Measurements from ENCODE around the gene LRRC8E.

LRRC8E gene

GRCh38 chr19:7941895-7942596 lies 53.7 kb downstream of the LRRC8E start:
- no peak overlapping the region for H3K27ac Mint-ChIP-seq

GRCh38 chr19:7942981-7943443 lies 54.7 kb downstream of the LRRC8E start:
- Mint-ChIP-seq H3K36me3 (ENCODE audit: low read depth) (peaks cover 17% of the 10 kb centered on the region), H3K4me1 (peaks cover 7% of the 10 kb centered on the region), H3K4me3 (peak overlapping the region; percentile 87 to 90 (median 88)), H3K9me3 (no peaks in the 10 kb centered on the region), H3K27me3 (ENCODE audit: low read depth) (no peaks in the 10 kb centered on the region), H3K27ac (peak overlapping the region; percentile 50 to 83 (median 75))
- no peak for TF ChIP-seq CTCF (IDR thresholded peaks at IDR 0.05; ENCODE audit: unreplicated experiment in 3 of 3)

More at GRCh38 chr19:7941895-7942596, 53.7 kb downstream of the LRRC8E start:
- H3K36me3 Mint-ChIP-seq (ENCODE audit: low read depth), result peaks cover 23% of the 10 kb centered on the region
- H3K4me1 Mint-ChIP-seq, result peaks cover 7% of the 10 kb centered on the region
- peak overlapping the region; percentile 87 to 90 (median 88) for H3K4me3 Mint-ChIP-seq
- no peak for TF ChIP-seq CTCF (IDR thresholded peaks at IDR 0.05; ENCODE audit: unreplicated experiment in 3 of 3)
- H3K27me3 Mint-ChIP-seq (ENCODE audit: low read depth), result no peaks in the 10 kb centered on the region
- H3K9me3 Mint-ChIP-seq, result no peaks in the 10 kb centered on the region

GRCh38 chr19:7943444-7944176 lies 55.3 kb downstream of the LRRC8E start, which contains the start of gene TIMM44:
Gene TIMM44 (minus strand): TSS chr19:7943666. CDS start chr19:7943651, 15 bp downstream.
- TF ChIP-seq CTCF (IDR thresholded peaks at IDR 0.05; ENCODE audit: unreplicated experiment in 3 of 3), result no peak
- no peaks in the 10 kb centered on the region for H3K27me3 Mint-ChIP-seq (ENCODE audit: low read depth)
- H3K36me3 Mint-ChIP-seq (ENCODE audit: low read depth), result peaks cover 16% of the 10 kb centered on the region
- H3K4me1 Mint-ChIP-seq, result peaks cover 7% of the 10 kb centered on the region
- H3K27ac Mint-ChIP-seq, result peak within 1 kb of the TSS; percentile 50 to 83 (median 75)
- peak within 1 kb of the TSS; percentile 87 to 90 (median 88) for H3K4me3 Mint-ChIP-seq
- H3K9me3 Mint-ChIP-seq, result no peaks in the 10 kb centered on the region

GRCh38 chr19:7944177-7944761 lies 56.0 kb downstream of the LRRC8E start:
- Mint-ChIP-seq H3K9me3 (no peaks in the 10 kb centered on the region), H3K27ac (peak overlapping the region; percentile 50 to 83 (median 75)), H3K4me1 (peaks cover 7% of the 10 kb centered on the region), H3K27me3 (ENCODE audit: low read depth) (no peaks in the 10 kb centered on the region), H3K4me3 (peak overlapping the region; percentile 87 to 90 (median 88)), H3K36me3 (ENCODE audit: low read depth) (peaks cover 10% of the 10 kb centered on the region)
- TF ChIP-seq CTCF (IDR thresholded peaks at IDR 0.05; ENCODE audit: unreplicated experiment in 3 of 3), result peak; percentile 92 to 95 (median 94)

- H3K27me3 Mint-ChIP-seq (ENCODE audit: low read depth), result no peaks in the 10 kb centered on the region
- no peak overlapping the region for H3K4me3 Mint-ChIP-seq
- H3K4me1 Mint-ChIP-seq, result no peaks in the 10 kb centered on the region
- H3K36me3 Mint-ChIP-seq (ENCODE audit: low read depth), result no peaks in the 10 kb centered on the region
- no peak overlapping the region for H3K27ac Mint-ChIP-seq
- H3K9me3 Mint-ChIP-seq, result no peaks in the 10 kb centered on the region
- TF ChIP-seq CTCF (IDR thresholded peaks at IDR 0.05; ENCODE audit: unreplicated experiment in 3 of 3), result no peak
Measured at GRCh38 chr19:7947939-7948338, 59.6 kb downstream of the LRRC8E start.

All from nephron (organoid).